Measurements from ENCODE around the gene KIF18A.
"Not testable (repeated sequence)": the region's sequence is repeated elsewhere in the genome, so short reads cannot be mapped to it uniquely, and the experiment has no call there.

Gene KIF18A

DNA sequence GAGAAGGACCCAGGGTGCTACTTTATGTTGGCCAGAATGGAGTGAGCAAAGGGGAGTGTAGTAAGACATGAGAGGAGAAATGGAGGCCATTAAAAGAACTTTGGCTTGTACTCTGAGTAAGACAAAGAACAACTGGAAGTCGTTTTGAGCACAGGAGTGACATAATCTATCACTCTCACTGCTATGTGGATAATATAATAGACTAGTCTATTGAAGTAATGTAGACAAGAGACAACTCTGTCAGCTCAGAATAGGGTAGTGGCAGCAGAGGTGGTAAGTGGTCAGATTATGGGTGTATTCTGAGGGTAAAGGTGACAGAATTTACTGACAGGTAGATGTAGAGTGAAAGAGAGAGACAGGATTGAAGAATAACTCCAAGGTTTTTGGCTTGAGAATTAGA is 8.2 kb downstream of the KIF18A start:
- TF ChIP-seq CTCF (IDR thresholded peaks at IDR 0.05; ENCODE audit: low read depth, low read length) = no peak
- no peak overlapping the region for H3K4me3 ChIP-seq (replicated peaks in 1 of 2; ENCODE audit: low read depth in 2 of 2, low read length in 2 of 2)
- no peak for DNase-seq (ENCODE audit: low read depth in 2 of 2)

- no peak overlapping the region for H3K4me3 ChIP-seq (replicated peaks in 1 of 2; ENCODE audit: low read depth in 2 of 2, low read length in 2 of 2)
- DNase-seq (ENCODE audit: low read depth in 2 of 2) = no peak
- TF ChIP-seq CTCF (IDR thresholded peaks at IDR 0.05; ENCODE audit: low read depth, low read length) = no peak
Observed at GRCh38 chr11:28098257-28098656, 9.7 kb downstream of the KIF18A start.

- TF ChIP-seq CTCF (IDR thresholded peaks at IDR 0.05; ENCODE audit: low read depth, low read length) = no peak
- no peak for DNase-seq (ENCODE audit: low read depth in 2 of 2)
- H3K4me3 ChIP-seq (replicated peaks in 1 of 2; ENCODE audit: low read depth in 2 of 2, low read length in 2 of 2) = no peak overlapping the region
Observed at GRCh38 chr11:28092786-28093185, 15.2 kb downstream of the KIF18A start.

DNA sequence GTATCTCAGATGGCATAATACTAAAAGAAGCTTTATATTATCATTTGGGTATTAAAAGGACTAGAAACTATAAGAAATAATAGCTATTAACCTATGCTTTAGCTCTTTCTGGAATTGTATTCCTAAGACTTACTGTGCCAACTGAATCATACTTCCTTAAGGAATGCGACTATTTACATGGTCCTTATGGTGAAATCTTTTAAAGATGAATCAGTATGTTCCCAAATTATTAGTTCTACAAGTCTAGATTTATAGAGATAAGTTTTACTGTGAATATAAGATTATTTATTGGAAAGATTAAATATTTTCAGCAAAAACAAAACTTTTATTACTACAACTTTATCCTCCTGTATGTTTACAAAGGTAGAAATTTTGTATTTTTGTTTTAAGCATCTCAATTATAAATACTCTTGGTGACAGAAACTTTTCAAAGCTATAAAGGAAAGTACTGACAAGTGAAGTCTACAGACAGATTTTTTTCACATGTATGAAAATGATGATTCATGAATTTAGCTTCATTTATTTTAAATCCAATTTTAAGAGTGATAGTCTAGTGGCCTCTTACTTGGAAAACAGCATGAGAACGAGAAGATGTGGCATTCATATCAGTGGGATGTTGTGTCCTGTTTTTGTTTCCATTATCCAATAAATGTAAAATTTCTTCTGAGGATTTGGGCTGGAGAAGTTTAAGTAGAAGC is 17.8 kb downstream of the KIF18A start:
- no peak for TF ChIP-seq CTCF (IDR thresholded peaks at IDR 0.05; ENCODE audit: low read depth, low read length)
- peak; percentile 42 to 53 for DNase-seq (ENCODE audit: low read depth in 2 of 2)
- H3K4me3 ChIP-seq (replicated peaks in 1 of 2; ENCODE audit: low read depth in 2 of 2, low read length in 2 of 2) = no peak overlapping the region

DNA sequence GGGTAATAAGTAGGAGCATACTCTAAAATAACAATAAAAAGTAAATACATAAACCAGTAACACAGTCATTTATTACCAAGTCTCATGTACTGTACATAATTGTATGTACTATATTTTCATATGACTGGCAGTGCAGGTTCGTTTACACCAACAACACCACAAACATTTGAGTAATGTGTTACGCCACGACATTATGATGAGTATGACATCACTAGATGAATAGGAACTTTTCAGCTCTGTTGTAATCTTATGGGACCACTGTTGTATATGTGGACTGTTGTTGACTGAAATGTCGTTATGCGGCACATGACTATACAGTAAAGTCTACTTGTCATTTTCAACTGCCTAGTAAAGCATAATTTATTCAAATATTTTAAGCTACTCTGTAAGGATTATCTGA is 18.6 kb downstream of the KIF18A start:
- no peak overlapping the region for H3K4me3 ChIP-seq (replicated peaks in 1 of 2; ENCODE audit: low read depth in 2 of 2, low read length in 2 of 2)
- no peak for TF ChIP-seq CTCF (IDR thresholded peaks at IDR 0.05; ENCODE audit: low read depth, low read length)
- DNase-seq (ENCODE audit: low read depth in 2 of 2) = peak; percentile 21 to 27

GRCh38 chr11:28087693-28088092 is 20.3 kb downstream of the KIF18A start:
- not testable (repeated sequence) for DNase-seq (ENCODE audit: low read depth in 2 of 2); H3K4me3 ChIP-seq (replicated peaks in 1 of 2; ENCODE audit: low read depth in 2 of 2, low read length in 2 of 2)

DNA sequence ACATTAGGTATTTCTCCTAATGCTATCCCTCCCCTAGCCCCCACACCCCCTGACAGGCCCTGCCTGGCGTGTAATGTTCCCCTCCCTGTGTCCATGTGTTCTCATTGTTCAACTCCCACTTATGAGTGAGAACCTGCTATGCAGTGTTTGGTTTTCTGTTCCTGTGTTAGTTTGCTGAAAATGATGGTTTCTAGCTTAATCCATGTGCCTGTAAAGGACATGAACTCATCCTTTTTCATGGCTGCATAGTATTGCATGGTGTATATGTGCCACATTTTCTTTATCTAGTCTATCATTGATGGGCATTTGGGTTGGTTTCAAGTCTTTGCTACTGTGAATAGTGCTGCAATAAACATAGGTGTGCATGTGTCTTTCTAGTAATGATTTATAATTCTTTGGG is 20.8 kb downstream of the KIF18A start:
- DNase-seq (ENCODE audit: low read depth in 2 of 2); H3K4me3 ChIP-seq (replicated peaks in 1 of 2; ENCODE audit: low read depth in 2 of 2, low read length in 2 of 2): not testable (repeated sequence)

DNA sequence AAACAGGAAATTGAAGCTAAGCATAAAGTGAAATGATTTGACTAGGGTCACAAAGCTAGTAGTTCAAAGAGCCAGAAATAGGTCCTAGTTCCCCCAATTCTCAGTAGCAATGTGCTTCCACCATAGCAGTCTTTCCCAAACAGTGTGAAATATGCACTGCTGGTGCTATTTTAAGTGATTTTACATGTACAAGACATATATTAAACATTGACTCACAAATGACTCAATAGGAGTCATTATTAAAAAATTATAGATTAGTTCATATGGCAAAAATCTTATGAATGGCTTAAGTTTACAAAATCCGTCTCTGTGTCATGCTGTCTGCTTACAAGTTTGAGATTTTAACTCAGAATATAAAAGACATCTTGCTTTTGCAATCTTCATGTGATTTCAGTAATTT is 21.4 kb downstream of the KIF18A start:
- H3K4me3 ChIP-seq (replicated peaks in 1 of 2; ENCODE audit: low read depth in 2 of 2, low read length in 2 of 2) = no peak overlapping the region
- TF ChIP-seq CTCF (IDR thresholded peaks at IDR 0.05; ENCODE audit: low read depth, low read length) = no peak
- peak in 1 of 2 donors; percentile 85 for DNase-seq (ENCODE audit: low read depth in 2 of 2)
